HG02870 (cell line): Measurements from ENCODE around the gene SH3TC1.

Experiments
- ATAC-seq: cut with Tn5 transposase; IDR thresholded peaks from one replicate; pipeline ENCODE4 v1.9.1; 2021; ENCODE audit warnings: mild to moderate bottlenecking, moderate library complexity; ENCODE audit not compliant: unreplicated experiment

SH3TC1 gene

GRCh38 chr4:8198906-8199593 is at the start of gene SH3TC1:
Gene SH3TC1, plus strand, starts transcription at chr4:8199290. Its CDS starts 5,905 bp downstream, at chr4:8205195.
- ATAC-seq: peak; percentile 83

- no peak for ATAC-seq
These were observed 49.4 kb upstream of the SH3TC1 start for GRCh38 chr4:8149664-8150063.

GRCh38 chr4:8150152-8151090 is 48.7 kb upstream of the SH3TC1 start:
- ATAC-seq: no peak

- ATAC-seq: no peak
These were observed 47.9 kb upstream of the SH3TC1 start for GRCh38 chr4:8151165-8151650.

- ATAC-seq: no peak
These were observed 46.8 kb upstream of the SH3TC1 start for GRCh38 chr4:8152090-8152864.

- no peak for ATAC-seq
These were observed 46.2 kb upstream of the SH3TC1 start for GRCh38 chr4:8152865-8153257.

- no peak for ATAC-seq
These were observed 45.6 kb upstream of the SH3TC1 start for GRCh38 chr4:8153441-8153840.

- ATAC-seq: no peak
These were observed 44.0 kb upstream of the SH3TC1 start for GRCh38 chr4:8155048-8155447.

GRCh38 chr4:8155660-8156421 is 43.2 kb upstream of the SH3TC1 start:
- ATAC-seq: no peak

GRCh38 chr4:8156617-8157016 is 42.5 kb upstream of the SH3TC1 start:
- ATAC-seq: no peak

GRCh38 chr4:8157496-8157895 is 41.6 kb upstream of the SH3TC1 start:
- no peak for ATAC-seq

GRCh38 chr4:8157944-8158709 is 41.0 kb upstream of the SH3TC1 start:
- no peak for ATAC-seq

GRCh38 chr4:8158710-8159536 is 40.2 kb upstream of the SH3TC1 start, which contains the start of gene ABLIM2:
Gene ABLIM2, minus strand, starts transcription at chr4:8158813. Its CDS starts 124 bp downstream, at chr4:8158689.
- ATAC-seq: peak; percentile 97

GRCh38 chr4:8159537-8160232 is 39.4 kb upstream of the SH3TC1 start:
- ATAC-seq: no peak

GRCh38 chr4:8160233-8160560 is 38.9 kb upstream of the SH3TC1 start:
- ATAC-seq: no peak

- no peak for ATAC-seq
These were observed 38.5 kb upstream of the SH3TC1 start for GRCh38 chr4:8160572-8160971.

GRCh38 chr4:8162625-8163024 is 36.5 kb upstream of the SH3TC1 start:
- no peak for ATAC-seq

- ATAC-seq: no peak
These were observed 36.1 kb upstream of the SH3TC1 start for GRCh38 chr4:8163026-8163425.
